Daoy (cell line): ENCODE results near the gene PARN. TPM values are rescaled to one million over a fixed set of nuclear protein-coding genes. Genes with fewer than 3 reads are reported as not detected.
A peak's percentile ranks its signal among the peaks of the same experiment; 100 is the strongest.
"Not testable (repeated sequence)": the region's sequence is repeated elsewhere in the genome, so short reads cannot be mapped to it uniquely, and the experiment has no call there.

Source experiments
- DNase-seq: peaks from one replicate; pipeline ENCODE4 v3.0.0-alpha.2; 2015; ENCODE audit warnings: low read depth
- total RNA-seq: library from RNA; depleted of rRNA; stranded (reverse); fragments of >200 nt; shearing (Covaris generic); gene quantifications from 2 replicates; pipeline ENCODE4 v1.2.3, GENCODE V29; 2014

PARN gene
- total RNA-seq, 1 experiment from 2014 or later: 51.1 TPM

GRCh38 chr16:14574698-14575415 is 55.2 kb downstream of the PARN start:
- not testable (repeated sequence) for DNase-seq

DNA sequence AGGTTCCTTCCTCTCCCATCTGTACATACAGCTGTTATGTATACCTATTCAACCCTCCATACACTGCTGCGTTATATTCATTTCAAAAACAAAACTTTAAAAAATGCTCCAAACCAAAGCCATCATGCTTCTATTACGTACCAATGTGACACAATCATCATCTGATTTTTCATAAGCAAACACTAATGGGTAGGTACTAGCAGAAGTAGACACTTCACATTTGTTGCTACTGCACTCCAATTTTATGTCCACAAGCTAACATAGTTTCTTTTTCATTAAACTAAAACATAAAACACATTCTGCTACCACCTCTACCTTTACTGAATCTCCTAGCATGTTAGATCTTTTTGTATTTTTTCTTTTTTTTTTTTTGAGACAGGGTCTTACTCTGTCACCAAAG is 57.5 kb downstream of the PARN start:
- DNase-seq: no peak

GRCh38 chr16:14569213-14569612 is 60.8 kb downstream of the PARN start:
- DNase-seq: no peak

GRCh38 chr16:14566599-14566998 is 63.5 kb downstream of the PARN start:
- no peak for DNase-seq

- DNase-seq: no peak
Measured at GRCh38 chr16:14565688-14566025, 64.4 kb downstream of the PARN start.

DNA sequence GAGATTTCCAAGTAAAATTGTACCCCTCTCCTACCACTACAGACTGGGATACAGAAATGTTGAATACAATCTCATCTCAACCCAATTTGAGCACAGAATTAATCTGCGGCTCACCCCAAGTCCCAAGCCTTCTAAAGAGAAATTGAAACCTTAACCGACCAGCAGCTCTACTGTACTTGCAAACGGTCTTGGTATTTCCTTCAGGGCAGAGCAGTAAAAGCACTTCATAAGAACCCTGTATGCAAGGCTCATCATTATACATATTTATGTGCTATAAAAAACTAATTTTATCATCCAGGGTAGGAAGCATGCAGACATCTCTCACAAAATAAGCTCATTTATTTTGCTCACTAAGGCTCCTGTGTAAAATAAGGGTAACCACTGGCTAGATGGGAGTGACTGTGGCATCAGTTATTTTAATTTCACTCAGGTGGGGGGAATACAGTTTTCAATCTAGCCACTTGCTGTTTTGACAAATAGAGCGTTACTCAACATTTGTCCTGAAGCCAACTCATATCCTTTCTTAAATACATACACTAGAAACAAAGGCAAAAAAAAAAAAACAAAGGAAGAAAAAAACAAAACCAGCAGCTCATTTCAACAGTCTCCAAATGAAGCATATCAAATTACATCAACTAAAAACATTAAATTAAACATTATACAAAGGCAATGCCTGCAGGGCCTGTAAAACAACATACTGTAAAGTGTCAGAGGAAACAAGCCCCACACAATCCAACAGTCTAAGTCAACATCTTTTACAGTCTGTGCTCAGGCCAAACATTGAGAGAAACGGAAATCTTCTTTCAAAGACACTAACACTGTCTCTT is 65.0 kb downstream of the PARN start:
- no peak for DNase-seq

DNA sequence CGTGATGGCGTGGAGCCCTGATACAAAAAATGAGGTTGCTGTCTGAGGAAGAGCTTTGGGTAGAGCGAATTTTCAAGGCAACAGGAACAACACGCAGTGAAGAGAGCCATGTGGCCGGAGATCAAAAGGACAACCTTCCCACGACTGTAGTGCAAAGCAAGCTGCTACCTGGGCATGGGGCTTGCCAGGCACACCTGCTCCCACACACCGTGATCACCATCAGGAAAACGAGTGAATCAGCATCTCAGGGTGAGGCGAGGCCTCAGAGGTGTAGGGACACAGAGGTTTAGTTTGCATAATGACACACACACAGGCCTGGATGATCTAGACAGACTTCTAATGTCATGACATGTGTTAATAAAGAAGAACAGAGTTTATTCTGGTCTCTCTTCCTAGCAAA is 65.7 kb downstream of the PARN start:
- no peak for DNase-seq

DNA sequence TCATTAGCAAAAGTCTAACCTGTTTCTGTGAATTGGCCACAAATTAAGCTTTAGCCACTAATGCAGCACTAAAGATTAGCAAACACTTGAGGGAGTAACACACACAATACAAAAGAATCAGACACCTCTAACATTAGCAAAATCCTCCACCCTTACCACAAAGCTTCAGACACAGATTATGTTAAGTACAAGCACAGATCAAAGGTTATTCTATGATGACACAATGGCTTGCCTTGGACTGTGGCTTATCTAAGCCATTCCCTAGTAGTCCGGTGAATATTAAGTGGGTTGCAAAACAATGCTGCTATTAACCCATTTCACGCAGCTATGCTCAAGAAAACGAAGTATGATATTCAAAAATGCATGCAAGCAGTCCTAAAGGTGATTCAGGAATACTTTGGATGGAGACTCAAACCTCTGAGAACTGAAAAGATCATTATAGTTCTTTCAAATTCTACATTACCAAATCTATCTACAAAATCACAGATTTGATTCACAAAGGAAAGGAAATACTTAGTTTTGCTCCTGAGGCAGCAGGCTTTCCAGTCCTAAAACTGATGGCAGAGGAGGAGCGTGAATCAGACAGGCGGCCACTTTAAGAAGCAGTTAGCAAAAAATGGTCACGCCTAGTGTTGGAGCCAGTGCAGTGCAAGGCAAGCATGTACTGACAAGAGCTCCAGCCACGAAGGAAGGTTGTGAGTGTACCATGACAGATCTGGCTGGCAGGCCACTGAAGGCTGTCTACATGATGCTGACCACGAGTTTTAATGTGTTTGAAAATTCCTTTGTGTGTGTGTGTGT is 67.2 kb downstream of the PARN start:
- DNase-seq: peak; percentile 5

- DNase-seq: no peak
Measured at GRCh38 chr16:14560523-14560922, 69.5 kb downstream of the PARN start.

- no peak for DNase-seq
Measured at GRCh38 chr16:14559809-14560241, 70.2 kb downstream of the PARN start.

DNA sequence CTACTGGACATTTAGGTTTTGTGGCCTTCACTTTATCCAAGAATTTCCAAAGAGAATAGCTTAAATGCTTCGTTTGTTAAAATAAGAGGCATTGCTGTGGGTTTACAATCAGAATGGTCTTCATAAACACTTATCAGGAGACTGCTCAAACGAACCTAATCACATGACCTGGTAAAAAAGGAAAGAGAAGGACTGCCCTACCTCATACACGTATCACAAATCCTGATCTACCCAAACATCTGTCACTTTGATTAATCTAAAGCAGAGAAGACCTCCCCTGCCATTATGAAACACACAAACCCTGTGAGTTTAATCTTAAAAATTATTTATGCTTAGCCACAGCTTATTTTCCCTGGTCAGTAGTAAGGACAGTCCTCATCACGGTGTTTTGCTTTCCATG is 76.6 kb downstream of the PARN start:
- DNase-seq: no peak

DNA sequence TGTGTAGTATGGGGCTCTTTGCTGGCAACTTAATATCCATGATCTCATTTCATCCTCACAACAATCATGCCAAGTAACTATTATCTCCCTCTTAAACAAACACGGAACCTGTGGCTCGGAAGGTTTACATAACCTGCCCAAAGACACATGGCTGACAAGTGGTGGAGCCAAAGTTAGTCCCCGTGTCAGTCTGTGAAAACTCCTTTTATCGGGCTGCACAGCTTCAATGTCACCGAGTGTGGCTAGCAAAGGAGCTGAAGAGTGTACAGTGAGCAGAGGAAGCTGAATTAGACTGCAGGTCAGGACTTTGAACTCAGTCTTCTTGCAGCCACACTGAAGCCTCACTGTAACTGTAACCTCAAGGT is 80.3 kb downstream of the PARN start:
- DNase-seq: no peak

- DNase-seq: no peak
Measured at GRCh38 chr16:14548933-14549788, 80.9 kb downstream of the PARN start.

- no peak for DNase-seq
Measured at GRCh38 chr16:14545346-14545884, 84.6 kb downstream of the PARN start.

DNA sequence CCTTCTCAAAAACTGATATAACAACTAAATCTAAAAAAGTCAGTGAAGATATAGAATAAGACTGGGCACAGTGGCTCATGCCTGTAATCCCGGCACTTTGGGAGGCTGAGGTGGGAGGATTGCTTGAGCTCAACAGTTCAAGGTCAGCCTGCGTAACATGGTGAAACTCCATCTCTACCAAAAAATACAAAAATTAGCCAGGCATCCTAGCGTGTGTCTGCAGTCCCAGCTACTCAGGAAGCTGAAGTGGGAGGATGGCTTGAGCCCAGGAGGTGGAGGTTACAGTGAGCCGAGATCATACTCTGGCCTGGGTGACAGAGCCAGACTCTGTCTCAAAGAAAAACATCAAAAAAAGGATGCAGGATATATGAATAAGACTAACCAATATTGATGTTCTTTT is 85.2 kb downstream of the PARN start:
- not testable (repeated sequence) for DNase-seq

GRCh38 chr16:14539631-14540030 is 90.4 kb downstream of the PARN start:
- DNase-seq: no peak

- DNase-seq: no peak
Measured at GRCh38 chr16:14539156-14539555, 90.9 kb downstream of the PARN start.

- DNase-seq: no peak
Measured at GRCh38 chr16:14538604-14539003, 91.5 kb downstream of the PARN start.

- no peak for DNase-seq
Measured at GRCh38 chr16:14531613-14532012, 98.4 kb downstream of the PARN start.

GRCh38 chr16:14531101-14531500 is 99.0 kb downstream of the PARN start:
- DNase-seq: no peak

DNA sequence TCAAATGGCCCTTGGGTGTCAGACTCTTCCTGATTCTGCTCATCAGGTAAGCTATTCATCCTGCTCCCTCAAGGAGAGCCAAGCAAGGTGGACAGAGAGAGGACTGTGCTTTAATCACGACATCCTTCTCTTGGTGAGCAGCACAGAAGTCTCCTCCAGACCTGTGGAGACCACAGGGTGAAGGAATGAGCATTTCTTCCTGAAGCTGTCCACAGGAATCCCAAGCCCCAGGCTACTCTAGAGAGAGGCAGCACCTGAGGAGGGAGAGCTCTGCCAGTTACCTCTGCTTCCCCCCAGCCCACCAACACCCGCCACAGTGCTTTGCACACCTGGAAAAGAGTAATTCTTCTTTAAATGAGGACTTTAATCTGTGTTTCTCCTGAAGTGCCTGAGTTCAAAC is 100.0 kb downstream of the PARN start:
- DNase-seq: no peak
